ENCODE data around the gene ARFGEF3. TPM values are rescaled to one million over a fixed set of nuclear protein-coding genes. Genes with fewer than 3 reads are reported as not detected.

Gene ARFGEF3
- total RNA-seq, 1 experiment from 2014 or later = 20.1 TPM

GRCh38 chr6:138343112-138343511, 181.4 kb downstream of the ARFGEF3 start:
- H3K4me1 Mint-ChIP-seq = peaks cover 32% of the 10 kb centered on the region
- no peaks in the 10 kb centered on the region for H3K27me3 Mint-ChIP-seq (ENCODE audit: low read depth)
- H3K9me3 Mint-ChIP-seq = no peaks in the 10 kb centered on the region
- H3K36me3 Mint-ChIP-seq = no peaks in the 10 kb centered on the region
- no peak overlapping the region for H3K27ac Mint-ChIP-seq
- ChIA-PET CTCF (no interaction called here), POLR2A (no interaction called here)
- DNase-seq (ENCODE audit: low spot score) = no peak
- no peak for ATAC-seq
- H3K4me3 Mint-ChIP-seq = no peak overlapping the region
- no peak for TF ChIP-seq ZNF416 (CRISPR knock-in tag; IDR thresholded peaks at IDR 0.05)
- TF ChIP-seq CREB1 (CRISPR knock-in tag; IDR thresholded peaks at IDR 0.05) = no peak
- TF ChIP-seq JUN (CRISPR knock-in tag; IDR thresholded peaks at IDR 0.05) = no peak
- TF ChIP-seq, protein P1, sequence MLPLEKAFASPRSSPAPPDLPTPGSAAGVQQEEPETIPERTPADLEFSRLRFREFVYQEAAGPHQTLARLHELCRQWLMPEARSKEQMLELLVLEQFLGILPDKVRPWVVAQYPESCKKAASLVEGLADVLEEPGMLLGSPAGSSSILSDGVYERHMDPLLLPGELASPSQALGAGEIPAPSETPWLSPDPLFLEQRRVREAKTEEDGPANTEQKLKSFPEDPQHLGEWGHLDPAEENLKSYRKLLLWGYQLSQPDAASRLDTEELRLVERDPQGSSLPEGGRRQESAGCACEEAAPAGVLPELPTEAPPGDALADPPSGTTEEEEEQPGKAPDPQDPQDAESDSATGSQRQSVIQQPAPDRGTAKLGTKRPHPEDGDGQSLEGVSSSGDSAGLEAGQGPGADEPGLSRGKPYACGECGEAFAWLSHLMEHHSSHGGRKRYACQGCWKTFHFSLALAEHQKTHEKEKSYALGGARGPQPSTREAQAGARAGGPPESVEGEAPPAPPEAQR (CRISPR knock-in tag; IDR thresholded peaks at IDR 0.05) = no peak

GRCh38 chr6:138345565-138346285, 184.0 kb downstream of the ARFGEF3 start:
- Mint-ChIP-seq H3K36me3 (no peaks in the 10 kb centered on the region), H3K27ac (no peak overlapping the region; the same call in 1 of the 2 replicates), H3K9me3 (no peaks in the 10 kb centered on the region), H3K27me3 (ENCODE audit: low read depth) (peaks cover 7% of the 10 kb centered on the region), H3K4me3 (no peak overlapping the region), H3K4me1 (peaks cover 41% of the 10 kb centered on the region)
- POLR2A ChIA-PET = no interaction called here
- TF ChIP-seq, protein P2, sequence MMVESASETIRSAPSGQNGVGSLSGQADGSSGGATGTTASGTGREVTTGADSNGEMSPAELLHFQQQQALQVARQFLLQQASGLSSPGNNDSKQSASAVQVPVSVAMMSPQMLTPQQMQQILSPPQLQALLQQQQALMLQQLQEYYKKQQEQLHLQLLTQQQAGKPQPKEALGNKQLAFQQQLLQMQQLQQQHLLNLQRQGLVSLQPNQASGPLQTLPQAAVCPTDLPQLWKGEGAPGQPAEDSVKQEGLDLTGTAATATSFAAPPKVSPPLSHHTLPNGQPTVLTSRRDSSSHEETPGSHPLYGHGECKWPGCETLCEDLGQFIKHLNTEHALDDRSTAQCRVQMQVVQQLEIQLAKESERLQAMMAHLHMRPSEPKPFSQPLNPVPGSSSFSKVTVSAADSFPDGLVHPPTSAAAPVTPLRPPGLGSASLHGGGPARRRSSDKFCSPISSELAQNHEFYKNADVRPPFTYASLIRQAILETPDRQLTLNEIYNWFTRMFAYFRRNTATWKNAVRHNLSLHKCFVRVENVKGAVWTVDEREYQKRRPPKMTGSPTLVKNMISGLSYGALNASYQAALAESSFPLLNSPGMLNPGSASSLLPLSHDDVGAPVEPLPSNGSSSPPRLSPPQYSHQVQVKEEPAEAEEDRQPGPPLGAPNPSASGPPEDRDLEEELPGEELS (CRISPR knock-in tag; IDR thresholded peaks at IDR 0.05) = no peak
- TF ChIP-seq ZNF317 (CRISPR knock-in tag; IDR thresholded peaks at IDR 0.05; ENCODE audit: borderline replicate concordance, low read depth) = no peak
- TF ChIP-seq FOXJ3 (CRISPR knock-in tag; IDR thresholded peaks at IDR 0.05; ENCODE audit: borderline replicate concordance) = no peak
- no peak for TF ChIP-seq USF2 (CRISPR knock-in tag; IDR thresholded peaks at IDR 0.05)
- no peak for TF ChIP-seq ZNF512 (CRISPR knock-in tag; IDR thresholded peaks at IDR 0.05; ENCODE audit: borderline replicate concordance)
- DNase-seq (ENCODE audit: low spot score) (no peak), ATAC-seq (no peak)
- CTCF ChIA-PET = interaction anchor here (1.0 to 1.3 kb wide), 3 partner anchors 58 to 339 kb away, joined by 3 to 4 read pairs (median 3); partner anchors contain the start of gene HEBP2

DNA sequence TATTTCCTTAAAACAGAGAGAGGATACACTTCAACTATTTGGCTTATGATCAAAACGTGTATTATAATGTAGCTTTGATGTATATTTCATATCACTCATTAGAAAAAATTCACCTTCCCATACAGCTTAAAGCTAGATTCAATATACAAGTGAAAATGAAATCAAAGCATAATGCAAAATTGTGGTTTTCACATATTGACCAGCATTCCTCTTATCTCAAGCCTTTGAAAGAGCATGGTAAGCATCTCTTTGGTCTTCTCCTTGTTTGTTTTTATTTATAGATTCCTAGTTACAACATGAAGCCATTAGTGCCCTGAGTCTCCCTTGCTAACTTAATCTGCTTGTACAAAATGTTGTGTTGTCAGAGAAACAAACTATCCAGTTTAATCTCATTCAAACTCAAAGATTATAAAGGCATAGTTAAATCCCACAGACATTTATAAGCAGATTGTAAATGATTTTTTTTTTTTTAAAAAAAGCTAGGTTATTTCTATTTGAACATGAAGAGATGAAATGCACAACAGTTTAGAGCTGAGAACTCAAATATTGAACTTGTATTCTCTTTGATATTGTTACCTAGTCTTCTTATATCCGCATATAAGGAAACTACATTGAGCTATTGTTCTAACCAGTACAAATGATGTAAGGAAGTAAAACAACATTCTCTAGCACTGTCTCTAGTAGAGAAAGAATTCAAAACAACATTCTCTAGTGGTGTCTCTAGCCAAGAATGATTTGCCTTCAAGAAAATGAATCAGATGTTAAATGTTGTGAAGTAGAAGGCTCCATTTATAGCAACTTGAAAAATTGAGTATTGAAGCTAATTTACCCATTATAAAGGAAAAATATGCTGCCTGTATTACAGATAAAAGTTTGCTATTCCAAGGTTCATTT, 184.8 kb downstream of the ARFGEF3 start:
- Mint-ChIP-seq H3K4me3 (no peak overlapping the region), H3K9me3 (no peaks in the 10 kb centered on the region), H3K27ac (no peak overlapping the region), H3K27me3 (ENCODE audit: low read depth) (peaks cover 7% of the 10 kb centered on the region), H3K4me1 (peaks cover 41% of the 10 kb centered on the region), H3K36me3 (no peaks in the 10 kb centered on the region)
- ATAC-seq = no peak
- CTCF ChIA-PET = interaction anchor here (1.0 to 1.3 kb wide), 3 partner anchors 58 to 340 kb away, joined by 3 to 4 read pairs (median 3); partner anchors contain the start of gene HEBP2
- POLR2A ChIA-PET = no interaction called here
- no peak for DNase-seq (ENCODE audit: low spot score)
- TF ChIP-seq RELA (CRISPR knock-in tag; IDR thresholded peaks at IDR 0.05; ENCODE audit: borderline replicate concordance) (no peak), NR1H2 (CRISPR knock-in tag; IDR thresholded peaks at IDR 0.05) (no peak), NR3C1 (CRISPR knock-in tag; conservative IDR thresholded peaks at IDR 0.05; ENCODE audit: low read depth) (no peak), JUN (CRISPR knock-in tag; IDR thresholded peaks at IDR 0.05) (no peak)
